Measurements from ENCODE around the gene MMP25.

Gene MMP25

GRCh38 chr16:3095869-3096268, 49.5 kb downstream of the MMP25 start:
- no peak for DNase-seq (ENCODE audit: low spot score)

DNA sequence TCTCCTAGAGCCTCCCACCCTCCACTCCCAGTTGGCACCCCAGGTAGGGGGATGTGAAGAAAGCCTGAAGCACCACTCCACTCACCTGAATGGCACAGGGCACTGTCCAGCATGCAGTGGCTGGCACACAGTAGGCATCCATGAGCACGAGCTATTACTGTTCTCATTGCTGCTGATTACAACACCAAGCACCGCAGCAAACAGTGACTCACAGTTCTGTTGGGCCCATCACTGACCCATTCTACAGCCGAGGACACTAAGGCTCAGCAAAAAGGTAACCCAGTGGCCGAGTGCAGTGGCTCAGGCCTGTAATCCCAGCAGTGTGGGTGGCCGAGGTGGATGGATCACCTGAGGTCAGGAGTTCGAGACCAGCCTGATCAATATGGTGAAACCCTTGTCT, 50.0 kb downstream of the MMP25 start:
- no peak for DNase-seq (ENCODE audit: low spot score)

- no peak for DNase-seq (ENCODE audit: low spot score)
Observed at GRCh38 chr16:3097266-3097665, 50.9 kb downstream of the MMP25 start.

GRCh38 chr16:3098459-3099394, 52.4 kb downstream of the MMP25 start, which contains the start of gene ZSCAN10:
Gene ZSCAN10 (minus strand): TSS chr16:3099294. CDS start chr16:3092937, 6,357 bp downstream.
- no peak for DNase-seq (ENCODE audit: low spot score)

- DNase-seq (ENCODE audit: low spot score): no peak
Observed at GRCh38 chr16:3099395-3099731, 53.0 kb downstream of the MMP25 start.

DNA sequence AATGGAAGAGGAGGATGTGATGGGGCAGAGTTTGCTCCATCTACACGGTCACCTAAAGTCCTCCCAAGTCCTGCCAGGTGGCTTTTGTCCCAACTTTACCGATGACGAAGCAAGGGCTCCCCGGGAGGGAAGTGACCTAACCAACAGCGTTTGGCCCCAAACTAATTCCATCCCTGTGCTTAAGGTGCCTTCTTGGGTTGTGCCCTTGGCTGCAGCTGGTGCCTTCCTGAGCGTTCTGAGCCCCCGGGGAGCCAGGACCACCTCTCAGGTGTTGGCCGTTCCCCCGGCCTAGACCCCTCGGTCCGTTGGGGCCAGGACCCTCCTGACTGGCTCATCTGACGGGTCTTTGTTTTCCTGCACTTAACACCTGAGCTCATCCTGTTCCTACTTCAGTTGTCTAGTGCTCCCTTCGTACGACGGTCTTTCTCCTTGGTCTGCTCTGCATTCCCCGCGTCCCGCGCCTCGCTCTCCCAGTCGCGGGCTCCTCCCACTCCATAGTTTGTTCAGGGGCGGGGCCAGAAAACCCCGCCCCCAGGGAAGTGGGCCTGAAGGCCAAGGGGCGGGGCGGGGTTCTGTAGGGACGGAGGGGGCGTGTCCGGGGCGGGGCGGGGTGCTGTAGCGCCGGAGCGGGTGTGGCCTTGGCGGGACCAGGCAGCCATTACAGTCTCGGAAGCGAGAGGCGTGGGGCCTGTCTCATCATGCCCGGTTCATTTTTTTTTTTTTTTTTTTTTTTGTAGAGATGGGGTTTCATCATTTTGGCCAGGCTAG, 53.6 kb downstream of the MMP25 start:
- DNase-seq (ENCODE audit: low spot score): peak; percentile 86

GRCh38 chr16:3101018-3101840, 54.9 kb downstream of the MMP25 start:
- DNase-seq (ENCODE audit: low spot score): no peak

DNA sequence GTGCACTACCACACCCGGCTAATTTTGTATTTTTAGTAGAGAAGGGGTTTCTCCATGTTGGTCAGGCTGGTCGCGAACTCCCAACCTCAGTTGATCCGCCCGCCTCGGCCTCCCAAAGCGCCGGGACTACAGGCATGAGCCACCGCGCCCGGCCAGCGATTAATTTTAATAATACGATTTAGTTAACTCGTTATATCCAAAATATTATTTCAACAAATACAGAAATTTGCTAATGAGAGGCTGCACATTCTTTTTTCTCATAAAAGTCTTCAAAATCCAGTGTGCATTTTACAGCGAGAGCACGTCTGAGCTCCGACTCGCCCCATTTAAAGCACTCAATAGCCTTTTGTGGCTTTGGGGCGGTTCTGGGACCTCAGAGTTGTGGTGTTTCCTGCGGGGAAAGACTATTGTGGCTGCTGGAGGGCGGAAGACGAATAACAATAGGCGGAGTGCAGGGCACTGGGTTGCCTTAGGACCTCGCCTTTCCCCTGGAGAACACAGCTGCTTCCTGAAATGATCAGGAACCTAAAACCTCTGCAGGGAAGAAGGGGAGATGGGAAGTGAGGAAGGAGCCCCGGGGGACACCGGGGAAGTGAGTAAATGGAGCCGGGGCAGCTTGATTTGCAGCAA, 55.6 kb downstream of the MMP25 start:
- DNase-seq (ENCODE audit: low spot score): no peak

DNA sequence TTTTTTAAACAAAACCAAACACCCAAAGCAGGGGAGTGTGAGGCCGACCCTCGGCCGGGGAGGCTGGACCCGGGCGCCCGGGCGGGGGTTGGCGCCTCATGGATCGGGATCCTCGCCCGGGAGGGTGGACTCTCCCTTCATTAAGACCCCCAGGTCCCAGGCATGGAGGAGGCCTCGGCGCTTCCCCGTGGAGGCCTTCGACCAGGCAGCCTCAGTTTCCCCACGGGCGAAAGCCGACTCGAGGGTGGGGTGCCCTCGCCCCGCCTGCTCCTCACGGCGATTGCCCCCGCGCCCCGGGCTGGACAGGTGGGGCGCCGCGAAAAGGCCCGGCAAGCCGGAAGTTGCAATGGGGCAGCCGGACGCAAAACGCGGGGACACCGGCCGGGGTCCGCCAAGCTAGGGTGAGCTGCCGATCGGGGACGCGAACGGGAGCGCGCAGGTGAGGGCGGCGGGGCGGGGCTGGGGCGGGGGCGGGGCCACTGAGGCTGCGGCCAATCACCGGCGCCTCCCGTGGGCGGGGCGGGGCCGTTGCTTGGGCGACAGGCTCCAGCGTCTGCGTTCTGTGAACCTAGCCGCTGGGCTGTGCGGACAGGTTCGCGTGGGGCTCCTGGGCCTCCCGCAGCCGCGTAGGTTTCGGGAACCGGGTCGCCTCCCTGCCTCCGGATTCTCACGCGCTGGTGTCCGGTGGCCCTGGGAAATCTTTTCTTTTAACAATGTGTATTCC, 60.0 kb downstream of the MMP25 start:
- DNase-seq (ENCODE audit: low spot score): peak; percentile 97

Measured in left forelimb (tissue), 1 donor.